Measurements from ENCODE around the gene SYNDIG1L. TPM values are rescaled to one million over a fixed set of nuclear protein-coding genes. Genes with fewer than 3 reads are reported as not detected.

SYNDIG1L gene
- total and polyA plus RNA-seq, 9 of the 15 experiments (the other 6 are each of a cell fraction or from before 2014, with no cell fraction given): not detected

DNA sequence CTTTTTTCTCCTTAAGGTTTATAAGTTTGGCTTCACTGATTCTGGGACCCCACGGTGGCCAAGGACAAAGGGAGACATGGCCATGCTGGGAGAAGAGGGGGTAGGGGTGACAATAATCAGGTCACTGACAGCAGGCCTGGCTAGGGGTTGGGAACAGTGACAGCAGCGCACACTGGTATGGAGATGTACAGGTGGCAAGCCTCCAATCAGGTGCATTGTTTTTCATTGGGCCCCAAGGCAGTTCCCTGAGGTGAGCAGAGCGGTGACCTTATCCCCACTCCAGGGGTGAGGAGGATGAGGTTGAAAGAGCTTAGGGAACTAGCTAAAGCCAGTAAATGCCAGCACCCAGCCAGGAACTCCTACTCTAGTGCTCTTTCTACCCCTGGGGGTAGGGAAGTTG lies 1.4 kb downstream of the SYNDIG1L start (continued):
- TF ChIP-seq ZNF217 (CRISPR knock-in tag; IDR thresholded peaks at IDR 0.05): no peak
- TF ChIP-seq PCBP1 (IDR thresholded peaks at IDR 0.05; ENCODE audit: low read depth, low read length, poor library complexity, severe bottlenecking): no peak
- TF ChIP-seq SRSF7 (optimal IDR thresholded peaks at IDR 0.05; ENCODE audit: low read depth, low read length): no peak
- TF ChIP-seq RBM22 (IDR thresholded peaks at IDR 0.05; ENCODE audit: low read depth, low read length, poor library complexity, severe bottlenecking): no peak
- no peak for TF ChIP-seq ZNF551 (CRISPR knock-in tag; IDR thresholded peaks at IDR 0.05)

DNA sequence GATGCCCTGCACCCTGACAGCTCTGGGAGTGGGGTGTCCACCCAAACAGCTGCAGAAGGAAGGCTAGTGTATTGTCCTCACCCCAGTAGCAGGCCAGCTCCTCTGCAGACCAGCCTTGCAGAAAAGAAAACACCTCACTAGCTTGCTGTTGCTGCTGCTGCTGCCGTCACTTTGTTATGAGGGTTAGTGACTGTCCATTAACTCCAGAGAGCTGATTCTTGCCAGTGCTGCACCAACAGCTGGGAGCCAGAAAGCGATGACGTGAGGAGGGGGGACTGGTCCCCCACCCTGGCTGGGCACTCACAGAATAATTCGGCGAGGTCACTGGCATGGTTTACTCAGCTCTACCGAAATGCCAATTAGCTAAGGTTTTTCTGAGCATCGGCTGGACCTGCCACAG lies 2.8 kb downstream of the SYNDIG1L start:
- intact Hi-C loops (cut with micrococcal nuclease) (no loop called here), in situ Hi-C loops (cut with MboI) (no loop called here)
- FAIRE-seq: no peak
- POLR2A ChIA-PET: interaction anchor here (0.8 kb wide), 1 partner anchor 21 kb away, joined by 4 read pairs; no protein-coding TSS in a partner anchor
- ATAC-seq: no peak
- DNase-seq (ENCODE audit: extremely low read depth in 1 of 4, low spot score in 3 of 4): no peak
- no peaks in the 10 kb centered on the region for H3K9me3 ChIP-seq (replicated peaks; ENCODE audit: control insufficient read depth, insufficient read depth, low read depth, low read length)
- no peaks in the 10 kb centered on the region for H4K20me1 ChIP-seq (replicated peaks; ENCODE audit: control insufficient read depth, insufficient read depth, low read length)
- H3K4me3 ChIP-seq: no peak overlapping the region
- WGBS (ENCODE audit: insufficient coverage, low coverage, missing lambda C conversion rate): 0% methylated on average over 6 of the region's 7 CpGs
- no peak overlapping the region for H3K27ac ChIP-seq (ENCODE audit: extremely low read depth, low read depth, low read length)
- H3K9ac ChIP-seq (ENCODE audit: insufficient read depth in 1 of 2, low read depth in 2 of 2, low read length in 2 of 2): no peak overlapping the region
- H3K4me2 ChIP-seq (ENCODE audit: insufficient read depth, low read length): no peak overlapping the region
- no peaks in the 10 kb centered on the region for H3K79me2 ChIP-seq (ENCODE audit: control insufficient read depth, insufficient read depth, low read length)
- CTCF ChIA-PET (ENCODE audit: low intra/inter-chr PET ratio): no interaction called here
- no TSS peak for BruUV-seq (replicated peaks)
- peaks cover 0 to 20% of the 10 kb centered on the region in 2 experiments; a peak in 2 of 5 replicates for H3K27me3 ChIP-seq (ENCODE audit: control insufficient read depth in 2 of 2, insufficient read depth in 2 of 2, low read length in 2 of 2)
- no peaks in the 10 kb centered on the region for H3K36me3 ChIP-seq (ENCODE audit: control insufficient read depth, insufficient read depth, low read length)
- H3K4me1 ChIP-seq (replicated peaks in 1 of 2; ENCODE audit: control insufficient read depth in 2 of 2, insufficient read depth in 2 of 2, low read length in 2 of 2): peaks cover 0 to 6% of the 10 kb centered on the region in 2 experiments; a peak in 2 of 5 replicates
- H3K9me1 ChIP-seq (ENCODE audit: control insufficient read depth, insufficient read depth, low read length): no peaks in the 10 kb centered on the region
- H2AFZ ChIP-seq (ENCODE audit: low read depth, low read length): no peak overlapping the region
- TF ChIP-seq POLR3A (IDR thresholded peaks at IDR 0.05; ENCODE audit: borderline replicate concordance, extremely low read depth, insufficient read depth, insufficient read length) (no peak), EZH2 (IDR thresholded peaks at IDR 0.05; ENCODE audit: borderline replicate concordance, low read depth, low read length) (no peak), ATF1 (CRISPR knock-in tag; IDR thresholded peaks at IDR 0.05) (no peak), ATF1 (tag; IDR thresholded peaks at IDR 0.05) (no peak), ZBTB17 (CRISPR knock-in tag; IDR thresholded peaks at IDR 0.05) (no peak)
- TF ChIP-seq, protein P1, sequence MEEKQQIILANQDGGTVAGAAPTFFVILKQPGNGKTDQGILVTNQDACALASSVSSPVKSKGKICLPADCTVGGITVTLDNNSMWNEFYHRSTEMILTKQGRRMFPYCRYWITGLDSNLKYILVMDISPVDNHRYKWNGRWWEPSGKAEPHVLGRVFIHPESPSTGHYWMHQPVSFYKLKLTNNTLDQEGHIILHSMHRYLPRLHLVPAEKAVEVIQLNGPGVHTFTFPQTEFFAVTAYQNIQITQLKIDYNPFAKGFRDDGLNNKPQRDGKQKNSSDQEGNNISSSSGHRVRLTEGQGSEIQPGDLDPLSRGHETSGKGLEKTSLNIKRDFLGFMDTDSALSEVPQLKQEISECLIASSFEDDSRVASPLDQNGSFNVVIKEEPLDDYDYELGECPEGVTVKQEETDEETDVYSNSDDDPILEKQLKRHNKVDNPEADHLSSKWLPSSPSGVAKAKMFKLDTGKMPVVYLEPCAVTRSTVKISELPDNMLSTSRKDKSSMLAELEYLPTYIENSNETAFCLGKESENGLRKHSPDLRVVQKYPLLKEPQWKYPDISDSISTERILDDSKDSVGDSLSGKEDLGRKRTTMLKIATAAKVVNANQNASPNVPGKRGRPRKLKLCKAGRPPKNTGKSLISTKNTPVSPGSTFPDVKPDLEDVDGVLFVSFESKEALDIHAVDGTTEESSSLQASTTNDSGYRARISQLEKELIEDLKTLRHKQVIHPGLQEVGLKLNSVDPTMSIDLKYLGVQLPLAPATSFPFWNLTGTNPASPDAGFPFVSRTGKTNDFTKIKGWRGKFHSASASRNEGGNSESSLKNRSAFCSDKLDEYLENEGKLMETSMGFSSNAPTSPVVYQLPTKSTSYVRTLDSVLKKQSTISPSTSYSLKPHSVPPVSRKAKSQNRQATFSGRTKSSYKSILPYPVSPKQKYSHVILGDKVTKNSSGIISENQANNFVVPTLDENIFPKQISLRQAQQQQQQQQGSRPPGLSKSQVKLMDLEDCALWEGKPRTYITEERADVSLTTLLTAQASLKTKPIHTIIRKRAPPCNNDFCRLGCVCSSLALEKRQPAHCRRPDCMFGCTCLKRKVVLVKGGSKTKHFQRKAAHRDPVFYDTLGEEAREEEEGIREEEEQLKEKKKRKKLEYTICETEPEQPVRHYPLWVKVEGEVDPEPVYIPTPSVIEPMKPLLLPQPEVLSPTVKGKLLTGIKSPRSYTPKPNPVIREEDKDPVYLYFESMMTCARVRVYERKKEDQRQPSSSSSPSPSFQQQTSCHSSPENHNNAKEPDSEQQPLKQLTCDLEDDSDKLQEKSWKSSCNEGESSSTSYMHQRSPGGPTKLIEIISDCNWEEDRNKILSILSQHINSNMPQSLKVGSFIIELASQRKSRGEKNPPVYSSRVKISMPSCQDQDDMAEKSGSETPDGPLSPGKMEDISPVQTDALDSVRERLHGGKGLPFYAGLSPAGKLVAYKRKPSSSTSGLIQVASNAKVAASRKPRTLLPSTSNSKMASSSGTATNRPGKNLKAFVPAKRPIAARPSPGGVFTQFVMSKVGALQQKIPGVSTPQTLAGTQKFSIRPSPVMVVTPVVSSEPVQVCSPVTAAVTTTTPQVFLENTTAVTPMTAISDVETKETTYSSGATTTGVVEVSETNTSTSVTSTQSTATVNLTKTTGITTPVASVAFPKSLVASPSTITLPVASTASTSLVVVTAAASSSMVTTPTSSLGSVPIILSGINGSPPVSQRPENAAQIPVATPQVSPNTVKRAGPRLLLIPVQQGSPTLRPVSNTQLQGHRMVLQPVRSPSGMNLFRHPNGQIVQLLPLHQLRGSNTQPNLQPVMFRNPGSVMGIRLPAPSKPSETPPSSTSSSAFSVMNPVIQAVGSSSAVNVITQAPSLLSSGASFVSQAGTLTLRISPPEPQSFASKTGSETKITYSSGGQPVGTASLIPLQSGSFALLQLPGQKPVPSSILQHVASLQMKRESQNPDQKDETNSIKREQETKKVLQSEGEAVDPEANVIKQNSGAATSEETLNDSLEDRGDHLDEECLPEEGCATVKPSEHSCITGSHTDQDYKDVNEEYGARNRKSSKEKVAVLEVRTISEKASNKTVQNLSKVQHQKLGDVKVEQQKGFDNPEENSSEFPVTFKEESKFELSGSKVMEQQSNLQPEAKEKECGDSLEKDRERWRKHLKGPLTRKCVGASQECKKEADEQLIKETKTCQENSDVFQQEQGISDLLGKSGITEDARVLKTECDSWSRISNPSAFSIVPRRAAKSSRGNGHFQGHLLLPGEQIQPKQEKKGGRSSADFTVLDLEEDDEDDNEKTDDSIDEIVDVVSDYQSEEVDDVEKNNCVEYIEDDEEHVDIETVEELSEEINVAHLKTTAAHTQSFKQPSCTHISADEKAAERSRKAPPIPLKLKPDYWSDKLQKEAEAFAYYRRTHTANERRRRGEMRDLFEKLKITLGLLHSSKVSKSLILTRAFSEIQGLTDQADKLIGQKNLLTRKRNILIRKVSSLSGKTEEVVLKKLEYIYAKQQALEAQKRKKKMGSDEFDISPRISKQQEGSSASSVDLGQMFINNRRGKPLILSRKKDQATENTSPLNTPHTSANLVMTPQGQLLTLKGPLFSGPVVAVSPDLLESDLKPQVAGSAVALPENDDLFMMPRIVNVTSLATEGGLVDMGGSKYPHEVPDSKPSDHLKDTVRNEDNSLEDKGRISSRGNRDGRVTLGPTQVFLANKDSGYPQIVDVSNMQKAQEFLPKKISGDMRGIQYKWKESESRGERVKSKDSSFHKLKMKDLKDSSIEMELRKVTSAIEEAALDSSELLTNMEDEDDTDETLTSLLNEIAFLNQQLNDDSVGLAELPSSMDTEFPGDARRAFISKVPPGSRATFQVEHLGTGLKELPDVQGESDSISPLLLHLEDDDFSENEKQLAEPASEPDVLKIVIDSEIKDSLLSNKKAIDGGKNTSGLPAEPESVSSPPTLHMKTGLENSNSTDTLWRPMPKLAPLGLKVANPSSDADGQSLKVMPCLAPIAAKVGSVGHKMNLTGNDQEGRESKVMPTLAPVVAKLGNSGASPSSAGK (IDR thresholded peaks at IDR 0.05): no peak

Measured in K562 (cell line).